ENCODE results near the gene ANKRD60. TPM values are rescaled to one million over a fixed set of nuclear protein-coding genes. Genes with fewer than 3 reads are reported as not detected.

ANKRD60 gene
- total RNA-seq, 1 donor from 2014 or later = not detected

- Mint-ChIP-seq H3K27ac (ENCODE audit: unreplicated experiment) (no peak overlapping the region), H3K4me1 (ENCODE audit: low read depth) (peaks cover 22% of the 10 kb centered on the region), H3K27me3 (ENCODE audit: low read depth) (peaks cover 18% of the 10 kb centered on the region), H3K36me3 (ENCODE audit: low read depth) (no peaks in the 10 kb centered on the region), H3K4me3 (ENCODE audit: unreplicated experiment) (no peak overlapping the region), H3K9me3 (ENCODE audit: low read depth) (peaks cover 5% of the 10 kb centered on the region)
- no peak for DNase-seq (ENCODE audit: low spot score)
- no peak for TF ChIP-seq CTCF (IDR thresholded peaks at IDR 0.05)
These were observed 14.7 kb downstream of the ANKRD60 start for GRCh38 chr20:58213716-58214115.

DNA sequence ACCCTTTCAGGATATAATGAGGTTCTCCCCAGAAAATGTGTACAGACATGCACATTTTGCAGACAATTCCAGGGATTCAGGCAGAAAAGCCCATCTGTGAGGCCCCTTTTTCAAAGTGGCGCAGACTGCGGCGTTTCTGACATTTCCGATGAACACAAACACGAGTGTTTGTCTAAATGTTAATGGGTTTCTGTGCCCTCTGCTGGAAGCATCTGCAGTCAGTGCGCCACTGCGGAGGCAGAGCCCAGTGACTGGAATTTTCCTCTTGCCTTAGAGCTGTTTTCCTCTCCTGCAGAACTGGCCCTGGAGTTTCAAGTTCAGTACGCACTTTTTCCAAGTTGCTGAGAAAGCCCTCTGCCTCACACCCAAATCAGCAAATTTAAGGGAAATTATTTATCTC lies 15.3 kb downstream of the ANKRD60 start:
- no peak for DNase-seq (ENCODE audit: low spot score)
- Mint-ChIP-seq H3K4me1 (ENCODE audit: low read depth) (peaks cover 22% of the 10 kb centered on the region), H3K27me3 (ENCODE audit: low read depth) (peaks cover 13% of the 10 kb centered on the region), H3K9me3 (ENCODE audit: low read depth) (no peaks in the 10 kb centered on the region), H3K36me3 (ENCODE audit: low read depth) (no peaks in the 10 kb centered on the region), H3K4me3 (ENCODE audit: unreplicated experiment) (no peak overlapping the region), H3K27ac (ENCODE audit: unreplicated experiment) (no peak overlapping the region)
- peak; percentile 49 for TF ChIP-seq CTCF (IDR thresholded peaks at IDR 0.05)

DNA sequence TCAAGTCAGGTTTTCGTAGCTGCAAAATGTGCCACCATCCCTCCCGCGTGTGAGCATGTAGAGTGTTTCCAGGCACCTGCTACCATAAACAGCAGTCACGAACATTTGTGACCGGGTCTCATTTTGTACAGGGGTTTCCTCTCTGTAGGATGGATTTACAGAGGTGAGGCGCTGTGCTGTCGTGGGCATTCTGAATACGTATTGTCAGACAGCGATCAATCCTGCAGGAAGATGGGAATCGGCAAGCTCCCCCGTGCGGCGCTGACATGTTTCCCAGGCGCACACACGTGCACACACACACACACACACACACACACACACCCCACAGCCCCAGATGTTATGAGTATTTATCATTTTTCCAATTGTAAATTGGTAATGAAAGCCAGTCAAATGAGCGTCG lies 15.8 kb downstream of the ANKRD60 start:
- no peak for DNase-seq (ENCODE audit: low spot score)
- H3K27ac Mint-ChIP-seq (ENCODE audit: unreplicated experiment) = no peak overlapping the region
- peaks cover 8% of the 10 kb centered on the region for H3K27me3 Mint-ChIP-seq (ENCODE audit: low read depth)
- peaks cover 22% of the 10 kb centered on the region for H3K4me1 Mint-ChIP-seq (ENCODE audit: low read depth)
- TF ChIP-seq CTCF (IDR thresholded peaks at IDR 0.05) = no peak
- H3K36me3 Mint-ChIP-seq (ENCODE audit: low read depth) = no peaks in the 10 kb centered on the region
- no peaks in the 10 kb centered on the region for H3K9me3 Mint-ChIP-seq (ENCODE audit: low read depth)
- no peak overlapping the region for H3K4me3 Mint-ChIP-seq (ENCODE audit: unreplicated experiment)

DNA sequence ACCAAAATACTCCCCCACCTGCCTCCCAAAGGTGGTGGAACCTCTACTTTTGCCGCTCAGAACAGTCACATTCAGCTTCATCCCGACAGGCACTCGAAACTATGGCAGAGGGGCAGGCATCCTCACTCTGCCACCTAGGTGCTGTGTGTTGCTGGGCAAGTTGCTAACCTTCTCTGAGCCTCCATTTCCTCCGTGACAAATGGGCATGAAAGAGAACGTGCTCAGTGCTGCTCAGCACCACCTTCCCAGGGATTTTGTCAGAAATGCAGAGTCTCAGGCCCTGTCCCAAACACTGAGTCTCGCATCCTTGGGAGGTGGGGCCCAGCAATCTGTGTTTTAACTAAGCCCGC lies 18.1 kb downstream of the ANKRD60 start:
- Mint-ChIP-seq H3K9me3 (ENCODE audit: low read depth) (no peaks in the 10 kb centered on the region), H3K36me3 (ENCODE audit: low read depth) (no peaks in the 10 kb centered on the region), H3K27ac (ENCODE audit: unreplicated experiment) (no peak overlapping the region), H3K27me3 (ENCODE audit: low read depth) (peaks cover 9% of the 10 kb centered on the region), H3K4me1 (ENCODE audit: low read depth) (peaks cover 12% of the 10 kb centered on the region), H3K4me3 (ENCODE audit: unreplicated experiment) (no peak overlapping the region)
- DNase-seq (ENCODE audit: low spot score) = no peak
- no peak for TF ChIP-seq CTCF (IDR thresholded peaks at IDR 0.05)

- DNase-seq (ENCODE audit: low spot score) = no peak
- peak; percentile 100 for TF ChIP-seq CTCF (IDR thresholded peaks at IDR 0.05)
- Mint-ChIP-seq H3K9me3 (ENCODE audit: low read depth) (no peaks in the 10 kb centered on the region), H3K4me3 (ENCODE audit: unreplicated experiment) (peak overlapping the region; percentile 33), H3K36me3 (ENCODE audit: low read depth) (no peaks in the 10 kb centered on the region), H3K27me3 (ENCODE audit: low read depth) (peaks cover 9% of the 10 kb centered on the region), H3K4me1 (ENCODE audit: low read depth) (peaks cover 12% of the 10 kb centered on the region), H3K27ac (ENCODE audit: unreplicated experiment) (peak overlapping the region; percentile 23)
These were observed 18.6 kb downstream of the ANKRD60 start for GRCh38 chr20:58209652-58210397.

Measured in chondrocyte (in vitro differentiated cells).